CD14-positive monocyte (primary cell): ENCODE data around the gene CACNA1E. TPM values are rescaled to one million over a fixed set of nuclear protein-coding genes. Genes with fewer than 3 reads are reported as not detected.

Experiments used
- DNase-seq, 3 donors: peaks; one replicate each; pipeline ENCODE4 v3.0.0-alpha.2; 2011 to 2022
- H2AFZ ChIP-seq: 2 replicates; pipeline ENCODE4 v1.6.0; 2012; ENCODE audit warnings: mild to moderate bottlenecking, low read depth, low read length, inconsistent platforms; ENCODE audit not compliant: insufficient read depth, poor library complexity, severe bottlenecking
- H3K27ac ChIP-seq, 2 donors: 1 replicate in 1 of 2; 2 replicates in 1 of 2; pipeline ENCODE4 v1.5.1; 2012 to 2013; ENCODE audit warnings: low read length in 2 of 2, control low read depth in 1 of 2, inconsistent platforms in 1 of 2, low read depth in 1 of 2, mild to moderate bottlenecking in 1 of 2
- H3K27me3 ChIP-seq, 2 donors: one replicate each; pipeline versions ENCODE4 v1.6.0 to v1.6.1; 2011 to 2013; ENCODE audit warnings: low read length in 2 of 2; ENCODE audit not compliant: control insufficient read depth in 2 of 2, insufficient read depth in 2 of 2
- H3K36me3 ChIP-seq, 2 donors: replicated peaks in 1 of 2; 1 replicate in 1 of 2; 2 replicates in 1 of 2; pipeline versions ENCODE4 v1.5.1 to v1.6.1; 2012 to 2013; ENCODE audit warnings: low read length in 2 of 2, control low read depth in 1 of 2, inconsistent platforms in 1 of 2, mild to moderate bottlenecking in 1 of 2; ENCODE audit not compliant: insufficient read depth in 2 of 2, control insufficient read depth in 1 of 2
- H3K4me1 ChIP-seq, 2 donors: 1 replicate in 1 of 2; 2 replicates in 1 of 2; pipeline versions ENCODE4 v1.5.1 to v1.6.1; 2012 to 2013; ENCODE audit warnings: low read length in 2 of 2, control low read depth in 1 of 2, inconsistent platforms in 1 of 2, mild to moderate bottlenecking in 1 of 2, moderate library complexity in 1 of 2; ENCODE audit not compliant: insufficient read depth in 2 of 2, control insufficient read depth in 1 of 2
- H3K4me2 ChIP-seq: replicated peaks from 2 replicates; pipeline ENCODE3; 2012; ENCODE audit warnings: low read length, moderate library complexity, mild to moderate bottlenecking; ENCODE audit not compliant: poor library complexity, severe bottlenecking; ENCODE audit errors: extremely low read depth
- H3K4me3 ChIP-seq, 3 experiments: fragments of 200-600 bp in 1 of 3; sonication (generic) in 1 of 3; replicated peaks in 1 of 3; 1 replicate in 2 of 3; 2 replicates in 1 of 3; pipeline ENCODE4 v1.5.1; 2011 to 2013; ENCODE audit warnings: low read length in 3 of 3, mild to moderate bottlenecking in 3 of 3, control low read depth in 2 of 3, low read depth in 2 of 3, inconsistent platforms in 1 of 3, moderate library complexity in 1 of 3
- H3K79me2 ChIP-seq: 2 replicates; pipeline ENCODE4 v1.6.0; 2012; ENCODE audit warnings: mild to moderate bottlenecking, control low read depth, inconsistent platforms, low read length, moderate library complexity; ENCODE audit not compliant: insufficient read depth
- H3K9ac ChIP-seq: 2 replicates; pipeline ENCODE4 v1.6.0; 2017; ENCODE audit warnings: low read length, mild to moderate bottlenecking; ENCODE audit not compliant: insufficient read depth, poor library complexity, severe bottlenecking
- H3K9me3 ChIP-seq, 2 donors: replicated peaks in 1 of 2; 1 replicate in 1 of 2; 2 replicates in 1 of 2; pipeline versions ENCODE4 v1.5.1 to v1.6.1; 2012 to 2013; ENCODE audit warnings: low read length in 2 of 2, control low read depth in 1 of 2; ENCODE audit not compliant: control insufficient read depth in 1 of 2, insufficient read depth in 1 of 2
- H4K20me1 ChIP-seq: 2 replicates; pipeline ENCODE4 v1.6.0; 2012; ENCODE audit warnings: mild to moderate bottlenecking, low read length, control low read depth, moderate library complexity; ENCODE audit not compliant: insufficient read depth
- H3K27ac Mint-ChIP-seq, 7 donors: one replicate each; pipeline ENCODE4 v1.8.0; 2020; ENCODE audit warnings: mild to moderate bottlenecking in 7 of 7, mixed read lengths in 7 of 7, moderate library complexity in 6 of 7, inconsistent platforms in 2 of 7
- H3K27me3 Mint-ChIP-seq, 3 donors: one replicate each; pipeline ENCODE4 v1.8.0; 2021 to 2022; ENCODE audit warnings: low read depth in 3 of 3, mild to moderate bottlenecking in 3 of 3, mixed read lengths in 3 of 3, moderate library complexity in 3 of 3, inconsistent platforms in 1 of 3
- H3K36me3 Mint-ChIP-seq, 2 donors: one replicate each; pipeline ENCODE4 v1.8.0; 2020; ENCODE audit warnings: mixed read lengths in 2 of 2, inconsistent platforms in 1 of 2, mild to moderate bottlenecking in 1 of 2
- H3K4me1 Mint-ChIP-seq: one replicate; pipeline ENCODE4 v1.8.0; 2020; ENCODE audit warnings: mild to moderate bottlenecking, mixed read lengths
- H3K4me3 Mint-ChIP-seq, 2 donors: one replicate each; pipeline ENCODE4 v1.8.0; 2020; ENCODE audit warnings: mild to moderate bottlenecking in 2 of 2, mixed read lengths in 2 of 2, moderate library complexity in 1 of 2
- H3K9me3 Mint-ChIP-seq, 7 donors: one replicate each; pipeline ENCODE4 v1.8.0; 2020 to 2022; ENCODE audit warnings: mixed read lengths in 7 of 7, mild to moderate bottlenecking in 6 of 7, moderate library complexity in 6 of 7, inconsistent platforms in 2 of 7
- WGBS: methylation state at CpG from one replicate; pipeline ENCODE4 v1.1.5; 2013; ENCODE audit warnings: missing lambda C conversion rate; ENCODE audit not compliant: insufficient coverage; 5-methylcytosine and 5-hydroxymethylcytosine counted together
- intact Hi-C, 2 donors: fragments of 100-400 bp; cut with micrococcal nuclease; formaldehyde crosslinking; loops; one replicate each; pipeline versions ENCODE4 v1.15.0 to v1.15.1; 2023
- polyA plus RNA-seq, 3 donors: library from polyadenylated mRNA; depleted of rRNA in 1 of 3; unstranded in 2 of 3; stranded (reverse) in 1 of 3; fragments of 300-500 nt in 2 of 3; fragments of >200 nt in 1 of 3; fragmentation: Illumina TruSeq in 2 of 3; gene quantifications; 1 replicate in 2 of 3; 2 replicates in 1 of 3; pipeline ENCODE4 v1.2.3, GENCODE V29; 2012 to 2021
- TF ChIP-seq, protein P1 (sequence below): fragments of 200-600 bp; IDR thresholded peaks from one replicate; pipeline ENCODE4 v1.8.0; 2022; ENCODE audit warnings: antibody characterized with exemption, mild to moderate bottlenecking

Gene CACNA1E
- polyA plus RNA-seq, 3 donors, result 0.04 TPM; not detected in 2

DNA sequence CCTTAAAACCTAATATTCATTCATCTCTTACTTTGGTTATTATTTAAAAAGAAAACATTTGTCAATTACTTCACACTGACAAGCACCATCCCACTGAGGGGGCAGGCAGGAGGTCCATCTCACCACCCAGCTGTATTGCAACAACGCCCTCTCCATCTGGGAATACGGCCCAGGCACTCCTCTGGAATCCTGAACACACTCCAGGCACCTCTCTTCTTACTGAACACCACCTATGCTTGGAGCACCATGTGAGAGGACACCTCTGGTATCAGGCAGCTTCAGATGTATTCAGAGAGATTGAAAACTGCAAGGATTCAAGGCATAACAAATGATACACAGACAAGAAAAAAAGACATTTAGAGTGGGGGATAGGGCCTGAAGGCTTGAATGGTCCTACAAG lies 147.1 kb downstream of the CACNA1E start:
- H3K27ac Mint-ChIP-seq, result no peak overlapping the region
- no peak overlapping the region for H3K4me3 Mint-ChIP-seq
- Histone ChIP-seq H4K20me1 (no peaks in the 10 kb centered on the region), H3K36me3 (no peaks in the 10 kb centered on the region), H3K9ac (no peak overlapping the region), H3K27ac (no peak overlapping the region), H3K4me1 (no peaks in the 10 kb centered on the region), H3K79me2 (no peaks in the 10 kb centered on the region), H3K9me3 (no peaks in the 10 kb centered on the region), H3K4me3 (no peak overlapping the region), H3K4me2 (no peak overlapping the region), H2AFZ (no peak overlapping the region), H3K27me3 (no peaks in the 10 kb centered on the region)
- H3K9me3 Mint-ChIP-seq, result peaks cover 0 to 1% (median 0%) of the 10 kb centered on the region in 7 donors
- no peaks in the 10 kb centered on the region for H3K4me1 Mint-ChIP-seq
- H3K27me3 Mint-ChIP-seq, result peaks cover 2 to 10% (median 3%) of the 10 kb centered on the region in 3 donors
- no peaks in the 10 kb centered on the region for H3K36me3 Mint-ChIP-seq
- intact Hi-C loops, result no loop called here
- DNase-seq, result no peak
- 55% methylated on average over 2 of the region's 2 CpGs for WGBS
- TF ChIP-seq, protein P1, sequence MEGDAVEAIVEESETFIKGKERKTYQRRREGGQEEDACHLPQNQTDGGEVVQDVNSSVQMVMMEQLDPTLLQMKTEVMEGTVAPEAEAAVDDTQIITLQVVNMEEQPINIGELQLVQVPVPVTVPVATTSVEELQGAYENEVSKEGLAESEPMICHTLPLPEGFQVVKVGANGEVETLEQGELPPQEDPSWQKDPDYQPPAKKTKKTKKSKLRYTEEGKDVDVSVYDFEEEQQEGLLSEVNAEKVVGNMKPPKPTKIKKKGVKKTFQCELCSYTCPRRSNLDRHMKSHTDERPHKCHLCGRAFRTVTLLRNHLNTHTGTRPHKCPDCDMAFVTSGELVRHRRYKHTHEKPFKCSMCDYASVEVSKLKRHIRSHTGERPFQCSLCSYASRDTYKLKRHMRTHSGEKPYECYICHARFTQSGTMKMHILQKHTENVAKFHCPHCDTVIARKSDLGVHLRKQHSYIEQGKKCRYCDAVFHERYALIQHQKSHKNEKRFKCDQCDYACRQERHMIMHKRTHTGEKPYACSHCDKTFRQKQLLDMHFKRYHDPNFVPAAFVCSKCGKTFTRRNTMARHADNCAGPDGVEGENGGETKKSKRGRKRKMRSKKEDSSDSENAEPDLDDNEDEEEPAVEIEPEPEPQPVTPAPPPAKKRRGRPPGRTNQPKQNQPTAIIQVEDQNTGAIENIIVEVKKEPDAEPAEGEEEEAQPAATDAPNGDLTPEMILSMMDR, result no peak

DNA sequence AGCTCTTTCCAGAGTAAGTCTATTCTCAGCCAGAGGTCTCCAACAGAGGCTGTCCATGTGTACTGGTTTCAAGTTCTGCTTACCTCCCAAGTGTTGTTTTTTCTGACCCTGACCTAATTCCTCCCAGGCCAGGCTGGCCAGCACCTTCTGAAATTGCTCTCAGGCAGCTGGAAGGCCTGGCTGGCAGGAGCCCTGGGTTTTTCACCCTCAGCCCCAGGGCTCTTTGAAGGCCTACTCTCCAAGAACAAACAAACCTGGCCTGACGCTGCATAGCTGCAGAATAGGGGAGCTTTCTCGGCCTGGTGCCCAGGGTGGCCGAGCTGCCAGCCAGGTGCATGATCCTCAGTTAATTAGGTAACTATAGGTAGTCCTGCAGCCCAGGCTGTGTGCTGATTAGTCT lies 147.5 kb downstream of the CACNA1E start:
- Histone ChIP-seq H2AFZ (no peak overlapping the region), H4K20me1 (no peaks in the 10 kb centered on the region), H3K4me2 (no peak overlapping the region), H3K36me3 (no peaks in the 10 kb centered on the region), H3K4me1 (no peaks in the 10 kb centered on the region), H3K9ac (no peak overlapping the region), H3K27ac (no peak overlapping the region), H3K9me3 (no peaks in the 10 kb centered on the region), H3K79me2 (no peaks in the 10 kb centered on the region), H3K27me3 (no peaks in the 10 kb centered on the region), H3K4me3 (no peak overlapping the region)
- intact Hi-C loops, result no loop called here
- WGBS, result 82% methylated on average over 2 of the region's 3 CpGs
- Mint-ChIP-seq H3K4me3 (no peak overlapping the region), H3K4me1 (no peaks in the 10 kb centered on the region), H3K27ac (no peak overlapping the region), H3K36me3 (no peaks in the 10 kb centered on the region), H3K27me3 (peaks cover 2 to 10% (median 3%) of the 10 kb centered on the region in 3 donors), H3K9me3 (peaks cover 0 to 1% (median 0%) of the 10 kb centered on the region in 7 donors)
- no peak for DNase-seq
- TF ChIP-seq, protein P1, result no peak
